Measurements from ENCODE around the gene PSMB3.

Gene PSMB3

GRCh38 chr17:38746004-38746848 lies 6.3 kb upstream of the PSMB3 start:
- no peaks in the 10 kb centered on the region for H3K9me3 ChIP-seq (ENCODE audit: control insufficient read depth, insufficient read depth, low read depth, low read length)
- peak overlapping the region; percentile 81 for H3K9ac ChIP-seq (ENCODE audit: low read length)
- peaks cover 44% of the 10 kb centered on the region for H3K4me1 ChIP-seq (ENCODE audit: control insufficient read depth, insufficient read depth, low read length)
- H3K27ac ChIP-seq (ENCODE audit: low read depth, low read length), result peak overlapping the region; percentile 53; the same call in 1 of the 2 replicates
- peak overlapping the region; percentile 96 for H3K4me3 ChIP-seq (ENCODE audit: low read depth, low read length)
- H3K27me3 ChIP-seq (ENCODE audit: control insufficient read depth, insufficient read depth, low read length), result peaks cover 7% of the 10 kb centered on the region
- H3K36me3 ChIP-seq (ENCODE audit: control insufficient read depth, insufficient read depth, low read length), result peaks cover 10% of the 10 kb centered on the region; the same call in 1 of the 2 replicates

- Histone ChIP-seq H3K9ac (ENCODE audit: low read length) (peak overlapping the region; percentile 81), H3K9me3 (ENCODE audit: control insufficient read depth, insufficient read depth, low read depth, low read length) (no peaks in the 10 kb centered on the region), H3K4me3 (ENCODE audit: low read depth, low read length) (peak overlapping the region; percentile 96), H3K36me3 (ENCODE audit: control insufficient read depth, insufficient read depth, low read length) (peaks cover 4% of the 10 kb centered on the region; the same call in 1 of the 2 replicates), H3K4me1 (ENCODE audit: control insufficient read depth, insufficient read depth, low read length) (peaks cover 37% of the 10 kb centered on the region), H3K27ac (ENCODE audit: low read depth, low read length) (peak overlapping the region; percentile 53; the same call in 1 of the 2 replicates), H3K27me3 (ENCODE audit: control insufficient read depth, insufficient read depth, low read length) (peaks cover 8% of the 10 kb centered on the region)
These were observed 5.6 kb upstream of the PSMB3 start for GRCh38 chr17:38746849-38747462.

- Histone ChIP-seq H3K4me1 (ENCODE audit: control insufficient read depth, insufficient read depth, low read length) (peaks cover 36% of the 10 kb centered on the region), H3K27me3 (ENCODE audit: control insufficient read depth, insufficient read depth, low read length) (peaks cover 8% of the 10 kb centered on the region), H3K9me3 (ENCODE audit: control insufficient read depth, insufficient read depth, low read depth, low read length) (no peaks in the 10 kb centered on the region), H3K9ac (ENCODE audit: low read length) (peak overlapping the region; percentile 95), H3K4me3 (ENCODE audit: low read depth, low read length) (peak overlapping the region; percentile 96), H3K36me3 (ENCODE audit: control insufficient read depth, insufficient read depth, low read length) (peaks cover 3% of the 10 kb centered on the region; the same call in 1 of the 2 replicates), H3K27ac (ENCODE audit: low read depth, low read length) (peak overlapping the region; percentile 92)
These were observed 4.9 kb upstream of the PSMB3 start for GRCh38 chr17:38747463-38748148.

GRCh38 chr17:38748149-38748891 lies 4.2 kb upstream of the PSMB3 start, which contains the start of gene PCGF2:
PCGF2 (minus strand) TSS chr17:38748336; CDS start chr17:38740402, 7,934 bp downstream.
- Histone ChIP-seq H3K36me3 (ENCODE audit: control insufficient read depth, insufficient read depth, low read length) (no peaks in the 10 kb centered on the region), H3K9me3 (ENCODE audit: control insufficient read depth, insufficient read depth, low read depth, low read length) (no peaks in the 10 kb centered on the region), H3K4me3 (ENCODE audit: low read depth, low read length) (peak within 1 kb of the TSS; percentile 96), H3K4me1 (ENCODE audit: control insufficient read depth, insufficient read depth, low read length) (peaks cover 34% of the 10 kb centered on the region), H3K27ac (ENCODE audit: low read depth, low read length) (peak within 1 kb of the TSS; percentile 92), H3K9ac (ENCODE audit: low read length) (peak within 1 kb of the TSS; percentile 95), H3K27me3 (ENCODE audit: control insufficient read depth, insufficient read depth, low read length) (peaks cover 8% of the 10 kb centered on the region)

- Histone ChIP-seq H3K9ac (ENCODE audit: low read length) (peak overlapping the region; percentile 90), H3K27me3 (ENCODE audit: control insufficient read depth, insufficient read depth, low read length) (peaks cover 8% of the 10 kb centered on the region), H3K27ac (ENCODE audit: low read depth, low read length) (peak overlapping the region; percentile 78; the same call in 1 of the 2 replicates), H3K9me3 (ENCODE audit: control insufficient read depth, insufficient read depth, low read depth, low read length) (no peaks in the 10 kb centered on the region), H3K4me3 (ENCODE audit: low read depth, low read length) (peak overlapping the region; percentile 87), H3K36me3 (ENCODE audit: control insufficient read depth, insufficient read depth, low read length) (0 out of 2 replicates have a peak, but pooled peaks cover 3% of the 10 kb centered on the region), H3K4me1 (ENCODE audit: control insufficient read depth, insufficient read depth, low read length) (peaks cover 29% of the 10 kb centered on the region)
These were observed 3.7 kb upstream of the PSMB3 start for GRCh38 chr17:38748892-38749222.

- Histone ChIP-seq H3K9ac (ENCODE audit: low read length) (peak overlapping the region; percentile 90), H3K4me1 (ENCODE audit: control insufficient read depth, insufficient read depth, low read length) (peaks cover 25% of the 10 kb centered on the region), H3K27me3 (ENCODE audit: control insufficient read depth, insufficient read depth, low read length) (peaks cover 8% of the 10 kb centered on the region), H3K9me3 (ENCODE audit: control insufficient read depth, insufficient read depth, low read depth, low read length) (no peaks in the 10 kb centered on the region), H3K36me3 (ENCODE audit: control insufficient read depth, insufficient read depth, low read length) (peaks cover 8% of the 10 kb centered on the region; the same call in 1 of the 2 replicates), H3K4me3 (ENCODE audit: low read depth, low read length) (peak overlapping the region; percentile 87), H3K27ac (ENCODE audit: low read depth, low read length) (peak overlapping the region; percentile 78; the same call in 1 of the 2 replicates)
These were observed 3.1 kb upstream of the PSMB3 start for GRCh38 chr17:38749223-38750043.

GRCh38 chr17:38750044-38750311 lies 2.6 kb upstream of the PSMB3 start:
- peak overlapping the region; percentile 90 for H3K9ac ChIP-seq (ENCODE audit: low read length)
- no peak overlapping the region for H3K27ac ChIP-seq (ENCODE audit: low read depth, low read length)
- peaks cover 21% of the 10 kb centered on the region for H3K4me1 ChIP-seq (ENCODE audit: control insufficient read depth, insufficient read depth, low read length)
- peaks cover 8% of the 10 kb centered on the region for H3K27me3 ChIP-seq (ENCODE audit: control insufficient read depth, insufficient read depth, low read length)
- peak overlapping the region; percentile 87 for H3K4me3 ChIP-seq (ENCODE audit: low read depth, low read length)
- H3K36me3 ChIP-seq (ENCODE audit: control insufficient read depth, insufficient read depth, low read length), result peaks cover 13% of the 10 kb centered on the region
- H3K9me3 ChIP-seq (ENCODE audit: control insufficient read depth, insufficient read depth, low read depth, low read length), result no peaks in the 10 kb centered on the region

GRCh38 chr17:38750312-38751121 lies 2.0 kb upstream of the PSMB3 start:
- peak overlapping the region; percentile 87 for H3K4me3 ChIP-seq (ENCODE audit: low read depth, low read length)
- no peak overlapping the region for H3K27ac ChIP-seq (ENCODE audit: low read depth, low read length)
- peaks cover 19% of the 10 kb centered on the region for H3K4me1 ChIP-seq (ENCODE audit: control insufficient read depth, insufficient read depth, low read length)
- no peaks in the 10 kb centered on the region for H3K9me3 ChIP-seq (ENCODE audit: control insufficient read depth, insufficient read depth, low read depth, low read length)
- peaks cover 8% of the 10 kb centered on the region for H3K27me3 ChIP-seq (ENCODE audit: control insufficient read depth, insufficient read depth, low read length)
- peak overlapping the region; percentile 90 for H3K9ac ChIP-seq (ENCODE audit: low read length)
- H3K36me3 ChIP-seq (ENCODE audit: control insufficient read depth, insufficient read depth, low read length), result peaks cover 15% of the 10 kb centered on the region

GRCh38 chr17:38751144-38751807 lies 1.3 kb upstream of the PSMB3 start:
- H3K4me3 ChIP-seq (ENCODE audit: low read depth, low read length), result peak overlapping the region; percentile 87
- peak overlapping the region; percentile 90 for H3K9ac ChIP-seq (ENCODE audit: low read length)
- H3K9me3 ChIP-seq (ENCODE audit: control insufficient read depth, insufficient read depth, low read depth, low read length), result no peaks in the 10 kb centered on the region
- H3K27ac ChIP-seq (ENCODE audit: low read depth, low read length), result no peak overlapping the region
- peaks cover 8% of the 10 kb centered on the region for H3K27me3 ChIP-seq (ENCODE audit: control insufficient read depth, insufficient read depth, low read length)
- H3K4me1 ChIP-seq (ENCODE audit: control insufficient read depth, insufficient read depth, low read length), result peaks cover 11% of the 10 kb centered on the region
- peaks cover 22% of the 10 kb centered on the region for H3K36me3 ChIP-seq (ENCODE audit: control insufficient read depth, insufficient read depth, low read length)
